AG09319 (cell line): Measurements from ENCODE around the gene P2RX1.

ENCODE experiments used
- DNase-seq: peaks from one replicate; pipeline ENCODE4 v3.0.0-alpha.2; 2010; ENCODE audit warnings: low read depth; ENCODE audit errors: extremely low read depth
- CTCF ChIP-seq: IDR thresholded peaks from 2 replicates; pipeline ENCODE4 v1.5.1; 2011; ENCODE audit warnings: low read depth, mild to moderate bottlenecking, inconsistent platforms, low read length, moderate library complexity

Gene P2RX1

DNA sequence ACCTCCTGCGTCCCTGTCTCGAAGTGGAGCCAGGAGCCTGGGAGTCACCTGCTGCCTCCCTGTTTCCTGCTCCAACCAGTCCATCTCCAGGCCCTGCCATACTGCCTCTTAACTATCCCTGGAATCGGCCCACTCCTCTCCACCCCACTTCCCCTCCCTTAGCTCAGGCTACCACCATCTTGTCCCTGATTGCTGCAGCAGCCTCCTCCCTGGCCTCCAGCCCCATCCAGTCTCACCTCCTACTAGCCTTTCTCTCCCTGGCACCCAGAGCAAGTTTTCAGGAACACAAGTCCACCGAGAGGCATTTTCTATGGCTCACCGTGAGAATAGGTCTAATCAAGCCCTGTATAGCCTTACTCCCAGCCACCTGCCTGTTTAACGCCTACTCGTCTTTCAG, 22.5 kb downstream of the P2RX1 start:
- no peak for DNase-seq
- no peak for TF ChIP-seq CTCF

DNA sequence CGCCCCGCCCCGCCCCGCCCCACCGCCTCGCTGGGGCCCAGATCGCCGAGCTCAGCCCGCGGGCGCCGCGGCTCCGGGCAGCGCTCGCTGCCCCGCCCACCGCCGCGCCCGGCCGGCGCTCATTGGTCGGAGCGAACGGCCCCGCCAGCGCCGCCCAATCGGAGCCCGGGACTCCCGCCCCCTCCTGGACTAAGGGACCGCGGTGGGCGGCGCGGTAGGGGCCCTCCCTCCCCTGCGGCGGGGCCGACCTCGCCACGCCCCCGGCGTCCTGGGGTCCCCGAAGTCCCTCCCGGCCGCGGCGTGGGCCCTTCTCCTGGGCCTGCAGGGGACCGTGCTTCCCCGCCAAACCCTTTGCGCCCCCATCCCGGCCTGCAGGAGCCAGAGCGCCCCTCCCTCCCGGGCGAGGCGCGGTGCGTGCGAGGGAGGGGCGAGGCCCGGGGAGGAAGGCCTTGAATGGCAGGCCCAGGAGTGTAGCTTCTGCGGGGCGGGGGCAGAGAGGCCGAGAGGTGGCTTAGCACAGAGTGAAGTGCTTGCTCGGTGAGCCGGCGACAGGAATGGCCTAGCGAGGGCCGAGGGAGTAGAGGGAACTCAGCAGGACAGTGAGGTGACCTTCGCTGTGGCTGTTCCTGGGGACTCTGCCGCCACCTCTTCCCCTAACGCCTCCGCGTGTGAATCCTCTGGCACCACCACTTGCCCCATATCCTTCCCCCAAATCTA, 23.1 kb downstream of the P2RX1 start, which contains the start of gene CAMKK1:
Gene CAMKK1 (minus strand): TSS at position 51 of the 717 bp plus-strand sequence. CDS start 7,366 bp downstream, outside the sequence.
- no peak for DNase-seq

GRCh38 chr17:3892095-3892998, 23.9 kb downstream of the P2RX1 start:
- DNase-seq: no peak
- TF ChIP-seq CTCF: no peak

More for the DNA sequence above, 23.1 kb downstream of the P2RX1 start, which contains the start of gene CAMKK1:
- TF ChIP-seq CTCF: no peak

DNA sequence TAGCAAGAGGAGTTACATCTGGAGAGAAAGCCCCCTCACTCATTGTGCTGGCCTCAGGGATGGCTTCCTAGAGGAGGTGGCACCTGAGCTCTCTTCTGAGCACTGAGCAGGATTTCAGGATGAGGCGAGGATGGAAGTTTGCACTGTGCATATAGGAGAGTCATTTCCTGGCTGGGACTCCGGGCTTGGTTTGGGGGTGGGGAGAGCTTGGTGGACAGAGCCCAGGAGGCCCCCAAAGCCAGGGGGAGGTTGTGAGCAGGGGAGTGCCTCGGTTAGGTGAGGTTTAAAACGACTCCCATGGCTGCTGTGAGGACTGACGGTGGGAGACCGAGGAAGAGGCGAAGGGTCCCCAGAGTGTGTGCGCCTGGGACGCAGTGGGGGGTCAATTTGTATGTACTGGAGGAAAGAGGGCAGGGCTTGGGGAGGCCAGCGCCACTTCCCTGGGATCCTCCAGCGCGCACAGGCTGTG, 24.6 kb downstream of the P2RX1 start:
- TF ChIP-seq CTCF: no peak
- DNase-seq: no peak

- no peak for TF ChIP-seq CTCF
- DNase-seq: no peak
These were observed 25.4 kb downstream of the P2RX1 start for GRCh38 chr17:3890878-3891219.

DNA sequence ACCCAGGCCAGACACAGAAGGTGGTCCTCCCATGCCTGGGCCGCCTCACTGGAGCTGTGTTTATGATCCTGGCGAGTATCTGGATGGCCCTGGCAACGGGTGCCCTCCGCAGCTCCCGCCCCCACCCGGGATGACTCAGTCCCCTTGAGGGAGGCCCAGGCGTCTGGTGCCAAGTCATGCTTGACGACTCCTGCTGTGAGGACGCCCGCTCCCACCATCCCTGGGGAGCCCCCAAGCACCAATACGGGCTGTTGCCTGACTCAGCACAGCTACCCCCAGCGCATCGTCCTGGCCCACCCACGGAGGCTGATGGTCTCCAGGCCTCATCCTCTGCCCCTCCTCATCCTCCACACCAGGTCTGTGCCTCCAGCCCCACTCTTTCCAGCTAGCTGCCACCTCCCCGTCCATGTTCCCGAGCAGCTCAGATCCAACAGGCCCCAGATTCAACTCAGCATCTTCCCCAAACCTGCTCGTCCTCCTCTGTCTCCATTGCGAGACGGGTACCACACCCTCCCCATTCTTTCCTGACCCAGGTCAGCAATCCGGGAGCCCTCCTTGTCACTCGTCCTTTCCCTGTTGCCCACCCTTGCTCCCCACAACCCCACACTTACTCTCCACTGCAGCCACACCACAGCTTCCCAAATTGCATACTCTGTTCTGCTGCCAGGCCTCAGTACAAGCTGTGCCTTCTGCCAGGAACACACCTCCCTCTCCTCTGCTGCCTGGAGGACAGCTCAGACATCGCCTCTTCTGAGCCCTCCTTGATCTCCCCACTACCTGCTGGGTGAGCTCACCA, 26.0 kb downstream of the P2RX1 start:
- TF ChIP-seq CTCF: no peak
- DNase-seq: peak; percentile 62
